NB4 (cell line): ENCODE data around the gene CCDC68.

Experiments
- MAX ChIP-seq: IDR thresholded peaks from 2 replicates; pipeline ENCODE4 v1.6.1; 2011; ENCODE audit warnings: low read depth, low read length
- POLR2A ChIP-seq: IDR thresholded peaks from 2 replicates; pipeline ENCODE4 v1.6.1; 2011; ENCODE audit warnings: mild to moderate bottlenecking; ENCODE audit not compliant: insufficient read length; ENCODE audit errors: extremely low read depth

GRCh38 chr18:54957296-54957832 lies 1.9 kb downstream of the CCDC68 start:
- TF ChIP-seq MAX (no peak), POLR2A (no peak)
